ENCODE data around the gene PCNX2.

The PCNX2 gene

GRCh38 chr1:232999956-233000625 lies 295.4 kb downstream of the PCNX2 start:
- DNase-seq: no peak

GRCh38 chr1:232998646-232999045 lies 296.9 kb downstream of the PCNX2 start:
- no peak for DNase-seq

- DNase-seq: no peak
These were observed 297.4 kb downstream of the PCNX2 start for GRCh38 chr1:232998138-232998537.

GRCh38 chr1:232996143-232996542 lies 299.4 kb downstream of the PCNX2 start:
- DNase-seq: no peak

- DNase-seq: no peak
These were observed 300.3 kb downstream of the PCNX2 start for GRCh38 chr1:232995189-232995588.

- DNase-seq: no peak
These were observed 302.0 kb downstream of the PCNX2 start for GRCh38 chr1:232993555-232993954.

GRCh38 chr1:232992227-232992626 lies 303.3 kb downstream of the PCNX2 start:
- no peak for DNase-seq

- no peak for DNase-seq
These were observed 304.3 kb downstream of the PCNX2 start for GRCh38 chr1:232991238-232991637.

- no peak for DNase-seq
These were observed 305.1 kb downstream of the PCNX2 start for GRCh38 chr1:232990176-232991128.

- DNase-seq: peak; percentile 79 to 97
These were observed 306.9 kb downstream of the PCNX2 start for GRCh38 chr1:232988572-232989040.

GRCh38 chr1:232987774-232988140 lies 307.8 kb downstream of the PCNX2 start:
- no peak for DNase-seq

GRCh38 chr1:232987046-232987773 lies 308.3 kb downstream of the PCNX2 start:
- no peak for DNase-seq

GRCh38 chr1:232986527-232986922 lies 309.0 kb downstream of the PCNX2 start:
- DNase-seq: no peak

- no peak for DNase-seq
These were observed 309.5 kb downstream of the PCNX2 start for GRCh38 chr1:232985882-232986526.

GRCh38 chr1:232984577-232985425 lies 310.7 kb downstream of the PCNX2 start:
- no peak for DNase-seq

GRCh38 chr1:232983817-232984567 lies 311.5 kb downstream of the PCNX2 start:
- DNase-seq: no peak

GRCh38 chr1:232983375-232983774 lies 312.1 kb downstream of the PCNX2 start:
- no peak for DNase-seq

- no peak for DNase-seq
These were observed 313.1 kb downstream of the PCNX2 start for GRCh38 chr1:232982238-232982944.

GRCh38 chr1:232980986-232981560 lies 314.5 kb downstream of the PCNX2 start:
- DNase-seq: no peak
